NT2/D1 (cell line): ENCODE results near the gene ADSL.

Source experiments
- DNase-seq: peaks from one replicate; pipeline ENCODE4 v3.0.0-alpha.2; 2011; ENCODE audit warnings: low read depth, low spot score
- H3K27me3 ChIP-seq: 2 replicates; pipeline ENCODE4 v1.6.0; 2011; ENCODE audit warnings: mild to moderate bottlenecking; ENCODE audit not compliant: insufficient read length, insufficient read depth
- H3K36me3 ChIP-seq: 2 replicates; pipeline ENCODE4 v1.6.1; 2011; ENCODE audit warnings: mild to moderate bottlenecking, low read length, mixed read lengths; ENCODE audit not compliant: insufficient read depth, insufficient read length
- H3K4me1 ChIP-seq: 2 replicates; pipeline ENCODE4 v1.5.1; 2011; ENCODE audit not compliant: insufficient read depth, insufficient read length
- H3K4me3 ChIP-seq: 2 replicates; pipeline ENCODE4 v1.5.1; 2011; ENCODE audit warnings: low read depth; ENCODE audit not compliant: insufficient read length
- H3K9ac ChIP-seq: 2 replicates; pipeline ENCODE4 v1.6.0; 2011; ENCODE audit warnings: low read depth; ENCODE audit not compliant: insufficient read length
- H3K9me3 ChIP-seq: 2 replicates; pipeline ENCODE4 v1.5.1; 2011; ENCODE audit warnings: mild to moderate bottlenecking, low read length; ENCODE audit not compliant: insufficient read depth
- SUZ12 ChIP-seq: IDR thresholded peaks from 2 replicates; pipeline ENCODE4 v1.6.1; 2011; ENCODE audit not compliant: insufficient read length, insufficient read depth; ENCODE audit errors: extremely low read depth
- YY1 ChIP-seq: IDR thresholded peaks from 2 replicates; pipeline ENCODE4 v1.6.1; 2011; ENCODE audit not compliant: insufficient read length, insufficient read depth
- ZNF274 ChIP-seq: IDR thresholded peaks from 2 replicates; pipeline ENCODE4 v1.6.1; 2011; ENCODE audit warnings: mild to moderate bottlenecking, low read depth, low read length

The ADSL gene

DNA sequence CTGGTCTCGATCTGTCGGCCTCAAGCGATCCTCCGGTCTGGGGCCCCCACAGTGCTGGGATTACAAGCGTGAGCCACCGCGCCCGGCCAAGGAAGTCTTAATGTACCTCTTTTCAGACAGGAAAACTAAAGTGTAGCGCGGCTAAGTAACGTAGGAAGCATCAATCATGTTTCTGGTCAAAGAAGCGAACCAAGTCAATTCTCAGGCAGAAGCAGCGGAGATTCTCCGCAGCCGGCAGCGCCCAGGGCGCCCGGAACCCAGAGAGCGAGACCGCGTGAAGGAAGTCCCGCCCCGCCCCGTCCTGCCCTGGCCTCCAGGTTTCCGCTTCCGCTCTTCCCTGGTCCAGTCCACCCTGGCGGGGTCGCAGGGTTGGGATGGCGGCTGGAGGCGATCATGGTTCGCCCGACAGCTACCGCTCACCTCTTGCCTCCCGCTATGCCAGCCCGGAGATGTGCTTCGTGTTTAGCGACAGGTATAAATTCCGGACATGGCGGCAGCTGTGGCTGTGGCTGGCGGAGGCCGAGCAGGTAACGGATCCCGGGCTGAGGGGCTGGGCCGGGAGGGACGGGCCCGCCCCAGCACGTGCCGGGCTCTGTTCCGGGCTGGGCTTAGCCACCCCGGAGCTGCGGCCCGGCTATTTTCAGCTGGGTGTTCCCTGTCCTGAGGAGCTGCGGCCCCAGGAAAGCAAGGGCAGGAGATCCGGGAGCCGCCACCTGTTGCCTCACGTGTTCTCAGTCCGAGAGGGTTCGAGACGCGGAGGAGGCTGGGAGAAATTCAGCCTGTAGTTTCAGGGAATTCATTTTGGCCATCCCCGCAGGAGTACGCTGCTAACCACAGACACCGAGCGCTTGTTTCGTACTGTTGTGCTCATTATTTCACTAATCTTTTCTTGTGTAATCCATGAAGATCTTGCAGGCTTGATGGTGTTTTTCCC lies at the start of gene ADSL:
Gene ADSL (plus strand): TSS at position 316 of the 934 bp plus-strand sequence. CDS start 59 bp downstream, at position 375.
- TF ChIP-seq YY1, result no peak
- no peak for TF ChIP-seq ZNF274
- TF ChIP-seq SUZ12, result no peak
- peak; percentile 64 for DNase-seq
- Histone ChIP-seq H3K9me3 (no peaks in the 10 kb centered on the region), H3K27me3 (no peaks in the 10 kb centered on the region), H3K4me1 (no peaks in the 10 kb centered on the region), H3K9ac (peak within 1 kb of the TSS; percentile 96), H3K36me3 (peaks cover 34% of the 10 kb centered on the region), H3K4me3 (peak within 1 kb of the TSS; percentile 95)

DNA sequence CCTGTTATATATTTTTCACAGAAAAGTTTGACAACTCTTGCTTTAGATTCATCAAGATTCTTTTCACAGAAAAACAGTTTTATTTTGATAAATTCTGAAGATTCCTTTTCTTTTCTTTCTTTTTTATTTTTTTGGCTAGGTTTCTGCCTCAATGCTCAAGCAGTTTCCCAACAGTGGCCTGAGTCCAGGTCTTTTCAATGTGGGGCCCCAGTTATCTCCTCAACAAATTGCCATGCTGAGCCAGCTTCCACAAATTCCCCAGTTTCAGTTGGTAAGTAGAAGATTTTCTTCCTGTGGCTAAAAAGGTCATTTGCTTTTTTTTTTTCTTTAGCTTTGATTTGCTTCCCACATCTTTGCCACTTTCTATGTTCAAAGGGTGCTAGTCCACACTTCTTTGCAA lies 46.0 kb upstream of the ADSL start:
- H3K27me3 ChIP-seq, result no peaks in the 10 kb centered on the region
- no peak overlapping the region for H3K4me3 ChIP-seq
- H3K9ac ChIP-seq, result no peak overlapping the region
- H3K4me1 ChIP-seq, result no peaks in the 10 kb centered on the region
- peaks cover 39% of the 10 kb centered on the region for H3K36me3 ChIP-seq
- H3K9me3 ChIP-seq, result no peaks in the 10 kb centered on the region
- DNase-seq, result no peak
- no peak for TF ChIP-seq SUZ12
- TF ChIP-seq ZNF274, result no peak
- no peak for TF ChIP-seq YY1

DNA sequence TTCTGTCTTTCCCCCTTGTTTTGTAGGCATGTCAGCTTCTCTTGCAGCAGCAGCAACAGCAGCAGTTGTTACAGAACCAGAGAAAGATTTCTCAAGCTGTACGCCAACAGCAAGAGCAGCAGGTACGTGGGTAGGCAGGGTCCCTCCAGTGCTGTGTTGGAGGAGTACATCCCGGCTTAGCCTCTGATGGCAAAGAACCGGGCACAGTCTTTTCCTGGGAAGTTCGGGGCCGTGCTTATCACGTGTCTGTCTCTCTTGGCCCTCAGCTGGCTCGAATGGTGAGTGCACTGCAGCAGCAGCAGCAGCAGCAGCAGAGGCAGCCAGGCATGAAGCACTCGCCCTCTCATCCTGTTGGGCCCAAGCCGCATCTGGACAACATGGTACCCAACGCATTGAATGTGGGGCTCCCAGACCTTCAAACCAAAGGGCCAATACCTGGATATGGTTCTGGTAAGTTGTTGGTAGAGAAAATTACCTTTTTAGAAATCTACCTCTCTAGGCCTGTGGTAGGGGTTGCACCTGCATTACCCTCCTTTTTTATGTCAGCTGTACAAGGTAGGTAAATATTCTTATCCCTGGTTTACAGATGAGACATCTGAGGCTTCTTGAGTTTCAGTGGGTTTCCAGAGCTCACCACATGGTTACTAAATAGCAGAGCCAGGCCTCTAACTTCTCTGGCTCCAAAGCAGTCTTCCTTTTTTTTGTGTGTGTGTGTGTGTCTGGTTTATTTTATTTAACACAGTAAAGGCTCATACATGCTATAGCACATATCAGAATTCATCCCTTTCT lies 45.2 kb upstream of the ADSL start:
- no peaks in the 10 kb centered on the region for H3K9me3 ChIP-seq
- H3K4me3 ChIP-seq, result no peak overlapping the region
- TF ChIP-seq YY1 (no peak), ZNF274 (no peak), SUZ12 (no peak)

DNA sequence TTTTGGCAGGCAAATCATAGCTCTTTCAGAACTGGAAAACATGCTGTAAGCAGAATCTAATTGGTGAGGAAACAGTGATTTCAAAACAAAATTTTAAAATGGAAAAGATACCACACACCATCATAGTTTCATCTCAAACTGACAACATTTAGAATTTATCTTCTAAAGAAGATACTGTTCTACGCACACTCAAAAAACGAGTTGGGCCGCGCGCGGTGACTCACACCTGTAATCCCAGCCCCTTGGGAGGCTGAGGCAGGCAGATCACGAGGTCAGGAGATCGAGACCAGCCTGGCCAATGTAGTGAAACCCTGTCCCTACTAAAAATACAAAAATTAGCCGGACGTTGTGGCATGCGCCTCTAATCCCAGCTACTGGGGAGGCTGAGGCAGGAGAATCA lies 44.2 kb upstream of the ADSL start:
- no peaks in the 10 kb centered on the region for H3K9me3 ChIP-seq
- H3K36me3 ChIP-seq, result peaks cover 32% of the 10 kb centered on the region

More for the DNA sequence above, 45.2 kb upstream of the ADSL start:
- peaks cover 33% of the 10 kb centered on the region for H3K36me3 ChIP-seq
- no peak for DNase-seq
- no peaks in the 10 kb centered on the region for H3K4me1 ChIP-seq
- H3K9ac ChIP-seq, result no peak overlapping the region
- H3K27me3 ChIP-seq, result no peaks in the 10 kb centered on the region

DNA sequence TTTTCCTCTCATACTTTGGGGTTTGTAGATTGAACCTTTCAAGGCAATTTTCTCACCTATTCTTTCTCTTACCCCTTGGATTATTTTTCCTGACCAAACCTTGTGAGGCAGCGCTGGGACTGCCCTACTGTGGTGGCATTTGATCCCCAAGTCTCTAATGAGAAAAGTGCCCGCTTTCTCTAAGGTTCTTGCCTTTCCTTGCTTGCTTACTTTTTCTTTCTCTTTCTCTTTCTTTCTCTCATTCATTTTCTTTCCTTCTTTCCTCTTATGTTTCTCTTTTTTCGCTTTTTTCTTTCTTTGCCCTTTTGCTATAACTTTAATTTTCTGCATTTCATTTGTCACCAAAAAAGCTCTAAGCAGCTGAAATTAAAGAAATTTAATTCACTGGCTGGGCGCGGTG lies 40.7 kb upstream of the ADSL start:
- Histone ChIP-seq H3K27me3 (no peaks in the 10 kb centered on the region), H3K9ac (no peak overlapping the region), H3K36me3 (peaks cover 52% of the 10 kb centered on the region), H3K4me1 (no peaks in the 10 kb centered on the region), H3K4me3 (no peak overlapping the region), H3K9me3 (no peaks in the 10 kb centered on the region)
- TF ChIP-seq ZNF274 (no peak), YY1 (no peak), SUZ12 (no peak)
- DNase-seq, result no peak

More for the DNA sequence above, 44.2 kb upstream of the ADSL start:
- Histone ChIP-seq H3K4me3 (no peak overlapping the region), H3K9ac (no peak overlapping the region), H3K4me1 (no peaks in the 10 kb centered on the region), H3K27me3 (no peaks in the 10 kb centered on the region)
- no peak for TF ChIP-seq ZNF274
- TF ChIP-seq YY1, result no peak
- TF ChIP-seq SUZ12, result no peak
- no peak for DNase-seq

DNA sequence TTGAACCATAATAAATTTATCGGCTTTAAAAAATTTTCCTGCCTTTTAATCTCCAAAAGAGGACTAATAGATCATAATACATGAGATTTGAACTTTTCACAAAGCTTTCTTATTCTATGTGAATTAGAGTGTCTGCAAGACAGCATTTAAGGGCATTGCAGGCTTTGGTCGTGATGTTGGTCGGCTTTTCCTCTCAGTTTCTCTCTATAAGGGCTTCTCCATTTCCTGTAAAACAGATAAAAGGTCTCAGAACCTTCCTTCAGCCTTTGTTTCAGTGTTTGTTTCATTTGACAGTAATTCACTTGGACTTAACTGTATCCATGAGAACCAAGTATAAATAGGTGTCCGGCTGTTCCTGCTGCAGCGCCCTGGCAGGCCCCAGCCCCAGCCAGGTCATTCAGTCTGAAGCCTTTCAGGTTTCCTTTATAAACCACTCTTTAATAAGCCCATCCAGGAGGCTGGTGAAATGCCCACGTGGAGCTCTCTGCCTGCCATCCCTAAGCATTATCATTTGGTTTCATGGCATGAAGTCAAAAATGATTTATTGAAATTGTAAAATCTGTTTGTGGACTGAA lies 37.2 kb upstream of the ADSL start:
- H3K9me3 ChIP-seq, result no peaks in the 10 kb centered on the region
- H3K27me3 ChIP-seq, result no peaks in the 10 kb centered on the region
- no peak overlapping the region for H3K9ac ChIP-seq
- no peaks in the 10 kb centered on the region for H3K4me1 ChIP-seq
- no peak for DNase-seq
- H3K36me3 ChIP-seq, result peaks cover 61% of the 10 kb centered on the region
- TF ChIP-seq ZNF274 (no peak), SUZ12 (no peak), YY1 (no peak)
- H3K4me3 ChIP-seq, result no peak overlapping the region

DNA sequence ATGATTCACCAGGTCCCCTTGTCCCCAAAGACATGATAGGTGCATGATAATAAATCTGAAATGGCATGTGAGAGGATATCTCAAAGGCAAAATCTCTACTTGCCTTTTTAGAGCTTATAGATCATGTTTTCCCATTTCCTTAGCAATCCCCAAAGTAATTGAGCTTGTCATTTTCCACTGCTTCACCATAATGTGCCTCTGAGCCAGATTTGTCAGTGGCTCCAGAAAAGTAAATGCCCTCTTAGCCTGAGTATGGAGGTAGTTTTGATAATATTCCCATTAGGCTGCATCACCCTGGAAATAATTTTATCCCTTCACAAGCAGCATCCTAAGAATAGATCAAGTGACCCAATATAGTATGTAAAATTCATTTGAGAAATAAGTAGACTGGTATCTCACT lies 36.7 kb upstream of the ADSL start:
- Histone ChIP-seq H3K4me1 (no peaks in the 10 kb centered on the region), H3K36me3 (peaks cover 67% of the 10 kb centered on the region), H3K27me3 (no peaks in the 10 kb centered on the region), H3K9ac (no peak overlapping the region), H3K9me3 (no peaks in the 10 kb centered on the region), H3K4me3 (no peak overlapping the region)
- no peak for TF ChIP-seq YY1
- TF ChIP-seq SUZ12, result no peak
- no peak for TF ChIP-seq ZNF274
- no peak for DNase-seq
